Stimulated activated naive CD4-positive, alpha-beta T cell (primary cell): ENCODE results near the gene SSTR5.

ENCODE experiments used
- DNase-seq, 6 experiments: peaks; one replicate each; lab custom pipeline; 2025; lab: John Stamatoyannopoulos, UW

Gene SSTR5

DNA sequence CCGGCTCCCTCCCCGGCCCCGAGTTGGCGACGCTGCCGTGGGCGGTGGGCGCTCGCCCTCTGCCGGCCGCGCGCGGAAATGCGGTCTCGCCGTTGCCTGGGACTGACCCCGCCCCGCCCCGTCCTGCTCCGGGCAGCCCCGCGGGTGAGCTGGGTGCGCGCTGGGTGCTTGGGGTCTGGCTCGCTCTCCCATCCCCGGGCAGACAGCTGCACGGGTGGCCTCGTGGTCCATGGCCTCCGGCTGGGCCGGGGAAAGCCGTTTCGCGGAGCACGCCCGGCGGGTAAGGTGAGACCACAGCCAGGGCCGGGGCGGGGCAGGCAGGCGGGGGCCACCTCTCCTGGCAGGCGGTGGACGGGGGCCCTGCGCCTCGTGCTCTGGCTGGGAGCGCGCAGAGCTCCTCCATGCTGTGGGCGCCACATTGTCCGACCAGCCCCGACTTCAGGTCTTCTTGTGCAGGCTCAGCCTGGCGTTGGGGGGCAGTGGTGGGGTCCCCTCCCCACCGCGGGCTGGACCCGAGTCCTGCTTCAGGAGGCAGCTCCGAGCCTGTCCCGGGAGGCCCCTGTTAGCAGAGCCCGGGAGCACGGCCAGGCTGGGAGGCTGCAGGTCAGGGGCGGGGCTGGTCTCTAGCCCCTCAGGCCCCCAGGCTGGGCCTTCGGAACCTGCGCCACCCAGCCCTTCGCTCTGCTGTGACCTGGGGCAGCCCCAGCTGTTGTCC lies 30.5 kb downstream of the SSTR5 start:
- peak; percentile 8 to 75 (median 59) for DNase-seq

DNA sequence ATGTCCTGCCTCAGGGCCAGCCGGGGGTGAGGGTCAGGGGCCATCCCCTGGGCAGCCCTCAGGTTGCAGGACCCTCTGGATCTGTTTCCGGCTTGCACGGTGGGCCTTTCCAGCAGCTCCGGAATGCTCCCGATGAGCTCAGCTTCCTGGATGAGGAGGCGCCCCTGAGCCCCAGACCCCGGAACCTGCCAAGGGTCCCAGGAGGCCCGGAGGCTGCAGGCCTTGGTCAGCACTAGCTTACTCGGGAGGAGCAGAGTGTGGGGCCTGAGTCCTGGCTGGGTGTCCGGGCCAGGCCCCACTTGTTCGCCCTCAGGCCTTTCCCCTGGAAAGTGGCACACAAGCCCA lies 31.1 kb downstream of the SSTR5 start:
- DNase-seq: no peak

DNA sequence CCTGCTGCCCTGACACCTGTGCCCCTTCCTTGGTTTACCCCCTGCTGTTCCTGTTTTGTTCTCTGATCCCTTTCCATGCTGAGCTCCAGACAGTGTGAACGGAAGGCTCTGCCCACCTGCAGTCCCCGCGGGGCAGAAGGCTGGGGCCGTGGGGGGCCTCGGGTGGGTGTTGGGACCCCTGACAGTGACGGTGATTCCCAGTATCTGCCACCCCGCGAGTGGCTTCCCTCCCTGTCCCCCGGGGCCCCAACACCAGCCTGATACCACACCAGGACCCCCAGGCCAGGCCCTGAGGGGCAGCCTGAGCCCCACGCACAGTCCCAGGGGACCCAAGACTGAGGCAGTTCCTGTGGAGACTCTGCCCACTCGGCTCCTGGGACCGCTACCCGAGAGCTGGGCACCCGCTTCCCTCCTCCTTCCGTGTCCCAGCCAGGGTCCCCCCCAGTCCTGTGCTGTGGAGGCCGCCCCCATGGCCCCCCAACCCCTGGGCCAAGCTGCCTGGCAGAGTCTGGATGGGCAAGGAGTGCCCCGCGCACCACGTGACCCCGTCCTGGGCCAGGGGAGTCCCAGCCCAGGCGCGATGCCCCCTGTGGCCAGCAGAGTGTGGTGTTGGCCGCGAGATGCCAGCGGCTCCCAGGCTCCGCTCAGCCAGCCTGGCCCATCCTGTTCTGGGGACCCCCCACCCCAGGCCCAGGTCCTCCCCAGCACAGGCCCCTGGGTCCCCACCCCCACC lies 33.5 kb downstream of the SSTR5 start:
- DNase-seq: peak in 5 of 6 experiments; percentile 18 to 37 (median 37)

DNA sequence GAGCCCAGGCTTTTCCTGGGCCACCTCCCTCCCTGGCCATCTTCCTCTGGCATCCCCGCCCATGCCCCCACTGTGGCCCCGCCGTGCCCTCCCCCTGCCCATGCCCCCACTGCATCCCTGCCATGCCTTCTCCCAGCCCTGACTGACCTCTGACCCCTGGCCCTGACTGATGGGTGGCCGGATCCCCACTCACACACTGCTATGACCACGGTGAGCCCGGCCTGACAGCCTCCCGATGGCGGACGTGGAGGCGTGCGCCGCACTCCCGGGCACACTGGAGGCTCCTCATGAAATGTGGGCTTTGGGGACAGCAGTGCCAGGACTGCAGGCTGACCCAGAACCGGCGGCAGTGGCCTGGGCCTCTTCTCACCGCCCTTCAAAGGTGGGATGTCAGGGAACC lies 34.1 kb downstream of the SSTR5 start:
- no peak for DNase-seq

DNA sequence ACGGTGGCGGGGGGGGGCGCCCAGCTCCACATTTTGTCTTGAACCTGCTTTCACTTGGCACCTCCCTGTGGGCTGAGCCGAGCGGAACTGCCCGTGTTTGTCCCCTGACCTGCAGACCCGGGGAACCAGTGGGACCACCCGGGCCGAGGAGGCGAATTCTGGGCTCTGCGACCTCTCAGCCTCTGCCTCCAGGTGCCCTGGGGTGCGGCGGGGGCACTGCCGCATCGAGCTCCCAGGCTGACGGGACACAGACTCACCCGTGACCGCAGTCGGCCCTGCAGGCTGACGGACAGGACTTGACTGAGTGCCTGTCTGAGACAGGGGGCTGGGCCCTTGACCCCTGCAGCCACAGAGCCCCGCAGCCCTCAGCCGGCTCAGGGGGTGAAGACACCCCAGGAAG lies 34.6 kb downstream of the SSTR5 start:
- DNase-seq: no peak

DNA sequence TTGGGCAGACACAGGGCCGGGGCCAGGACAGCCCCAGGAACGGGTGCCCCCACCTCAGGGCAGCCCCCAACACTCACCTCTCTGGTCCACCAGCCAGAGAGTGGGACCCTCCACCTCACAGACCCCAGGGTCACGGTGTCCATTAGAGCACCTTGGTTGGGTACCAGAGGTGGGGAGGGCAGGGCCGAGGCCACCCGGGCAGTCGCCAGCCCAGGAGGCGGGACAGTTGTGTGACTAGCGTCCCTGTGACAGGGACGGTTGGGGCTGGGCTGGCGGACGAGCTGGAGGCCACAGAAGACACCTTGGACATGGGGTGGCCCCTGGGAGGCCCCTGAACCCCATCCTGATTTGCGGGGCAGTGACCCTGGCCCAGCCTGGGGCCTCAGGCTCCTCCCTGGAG lies 35.2 kb downstream of the SSTR5 start:
- no peak for DNase-seq

DNA sequence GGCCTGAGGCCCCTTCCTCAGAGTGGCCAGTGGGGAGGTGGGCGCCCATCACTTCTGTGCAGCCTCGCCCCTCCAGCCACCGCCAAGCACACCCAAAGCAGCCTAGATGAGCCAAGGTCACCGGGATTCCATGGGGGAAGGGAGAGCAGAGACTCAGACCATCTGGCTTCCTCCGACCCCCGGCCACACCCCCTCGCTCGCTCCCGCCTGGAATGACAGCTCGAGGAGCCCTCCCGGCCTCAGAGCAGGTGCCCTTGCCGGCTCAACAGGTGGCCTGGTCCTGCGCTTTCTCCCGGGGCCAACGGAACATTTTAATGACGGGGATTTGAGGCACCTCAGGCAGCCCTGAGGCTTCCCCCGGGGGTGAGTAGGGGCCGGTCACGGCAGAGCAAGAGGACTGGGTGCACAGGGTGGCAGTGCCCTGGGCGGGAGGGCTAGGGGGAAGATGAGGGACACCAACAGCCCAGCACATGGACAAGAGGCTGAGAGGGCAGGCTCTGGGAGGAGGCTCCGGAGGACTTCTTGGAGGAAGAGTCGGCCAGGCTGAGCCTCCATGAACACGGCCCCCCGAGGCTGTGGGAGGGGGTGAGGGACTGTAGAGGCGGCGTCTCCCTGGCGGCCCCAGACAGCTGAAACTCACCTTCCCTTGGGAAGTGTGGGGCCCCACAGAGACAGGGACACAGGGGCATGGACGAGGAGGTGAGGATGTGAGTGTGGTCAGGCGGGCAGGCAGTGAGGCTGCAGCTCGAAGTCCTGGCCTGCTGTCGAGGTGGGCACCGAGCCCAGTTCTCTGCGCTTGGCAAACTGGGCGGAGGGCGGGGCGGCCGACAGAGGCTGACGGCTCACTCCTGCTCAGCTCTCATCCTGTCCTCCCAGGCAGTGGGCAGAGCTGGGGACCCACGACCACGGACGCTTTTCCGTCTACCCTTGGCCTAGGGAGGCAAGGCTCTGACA lies 36.0 kb downstream of the SSTR5 start:
- no peak for DNase-seq

DNA sequence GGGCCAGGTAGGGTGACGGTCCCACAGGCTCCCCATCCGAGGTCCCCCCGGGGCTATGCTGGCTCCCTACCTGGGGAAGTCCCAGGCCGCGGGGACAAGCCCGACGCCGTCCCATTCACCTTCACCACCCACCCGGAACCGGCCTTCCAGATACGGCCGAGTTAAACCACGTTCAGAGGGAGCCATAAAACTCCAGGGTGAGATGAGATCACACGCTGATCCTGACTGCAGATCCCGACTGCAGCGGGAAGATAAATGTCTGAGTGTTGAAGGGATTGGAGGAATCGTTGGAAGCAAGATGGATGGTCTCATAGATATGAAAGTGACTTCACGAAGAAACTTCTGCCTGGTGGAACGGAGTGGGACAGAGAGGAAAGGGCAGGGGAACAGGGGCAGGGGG lies 37.1 kb downstream of the SSTR5 start:
- DNase-seq: no peak

DNA sequence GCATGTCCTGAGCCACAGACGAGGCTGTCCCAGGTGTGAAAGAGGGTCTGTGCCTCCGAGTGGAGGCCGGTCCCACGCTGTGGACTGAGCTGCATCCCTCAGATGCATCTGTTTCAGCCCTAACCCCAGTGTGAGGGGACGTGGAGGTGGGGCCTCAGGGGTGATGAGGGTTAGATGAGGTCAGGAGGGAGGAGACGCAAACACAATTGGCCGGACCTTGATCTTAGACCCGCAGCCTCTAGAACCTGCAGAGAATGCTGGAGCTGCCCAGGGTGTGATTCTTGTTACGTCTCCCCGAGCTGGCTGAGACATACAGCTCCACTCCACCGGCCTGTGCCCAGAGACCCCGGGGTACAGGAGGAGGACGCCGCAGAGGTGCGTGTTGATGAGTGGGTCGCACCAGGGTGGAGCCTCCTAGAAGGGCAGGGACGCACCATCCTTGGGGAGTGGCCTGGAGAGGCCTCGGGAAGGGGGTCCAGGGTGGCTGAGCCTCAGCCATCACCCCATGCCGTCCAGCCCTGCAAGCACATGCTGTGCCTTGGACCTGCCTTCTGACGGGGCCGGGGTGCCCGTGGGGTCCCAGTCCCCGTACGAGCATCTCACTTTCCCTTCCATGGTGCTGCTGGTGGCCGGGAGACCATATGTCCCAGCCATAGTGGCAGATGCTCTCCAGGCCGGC lies 40.1 kb downstream of the SSTR5 start:
- no peak for DNase-seq

DNA sequence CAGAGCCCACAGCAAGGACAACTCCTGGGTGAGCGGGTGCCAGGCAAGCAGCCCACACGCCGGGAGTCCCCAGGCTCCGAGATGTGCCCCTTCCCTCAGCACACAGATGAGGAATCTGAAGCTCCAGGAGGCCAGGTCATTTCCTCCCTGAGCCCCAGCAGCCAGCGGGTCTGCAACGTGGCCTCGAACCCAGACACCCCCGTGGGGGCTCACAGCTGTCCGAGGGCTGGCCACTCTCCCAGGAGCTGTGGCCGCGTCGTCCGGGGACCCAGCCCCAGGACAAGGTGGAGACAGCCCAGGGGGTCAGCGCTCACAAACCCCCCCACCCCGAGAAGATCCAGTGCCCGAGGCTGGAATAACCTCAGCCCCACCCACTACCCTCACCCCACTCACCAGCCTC lies 40.9 kb downstream of the SSTR5 start:
- no peak for DNase-seq

DNA sequence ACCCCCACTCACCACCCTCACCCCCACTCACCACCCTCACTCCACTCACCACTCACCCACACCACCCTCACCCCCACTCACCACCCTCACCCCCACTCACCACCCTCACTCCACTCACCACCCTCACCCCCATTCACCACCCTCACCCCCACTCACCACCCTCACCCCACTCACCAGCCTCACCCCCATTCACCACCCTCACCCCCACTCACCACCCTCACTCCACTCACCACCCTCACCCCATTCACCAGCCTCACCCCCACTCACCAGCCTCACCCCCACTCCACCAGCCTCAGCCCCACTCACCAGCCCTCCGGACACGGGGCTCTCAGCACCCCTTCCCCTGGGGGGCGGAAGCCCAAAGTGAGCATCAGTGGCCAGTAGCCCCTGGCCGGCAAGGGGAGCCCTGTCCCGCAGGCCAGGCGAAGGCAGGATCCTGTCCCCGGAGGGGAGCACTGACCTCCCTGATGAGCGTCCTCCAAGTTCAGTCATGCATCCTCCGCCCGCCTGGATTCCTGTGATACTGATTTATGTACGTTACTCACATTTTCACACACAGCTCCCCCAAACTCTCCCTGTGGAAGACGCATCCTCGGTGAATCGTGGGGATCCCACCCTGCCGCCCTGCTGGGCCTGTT lies 41.5 kb downstream of the SSTR5 start:
- DNase-seq: no peak

DNA sequence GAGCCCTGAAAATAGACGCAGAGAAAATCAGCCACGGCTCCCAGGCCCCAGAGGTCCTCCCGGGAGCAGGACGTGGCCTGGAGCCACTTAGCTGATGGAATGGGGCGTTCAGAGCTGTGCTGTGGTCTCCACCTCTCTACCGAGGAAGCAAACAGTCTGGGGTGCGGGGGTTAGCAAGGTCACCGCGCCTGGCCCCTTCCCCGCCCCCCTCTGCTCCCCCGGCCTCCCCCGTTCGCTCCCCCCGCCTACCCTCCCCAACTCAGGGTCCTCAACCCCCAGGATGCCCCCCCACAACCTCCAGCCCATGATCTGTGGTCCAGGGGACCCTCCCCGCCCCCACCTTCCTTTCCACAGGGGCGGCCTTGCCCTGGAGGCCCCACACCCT lies 44.1 kb downstream of the SSTR5 start:
- DNase-seq: no peak

DNA sequence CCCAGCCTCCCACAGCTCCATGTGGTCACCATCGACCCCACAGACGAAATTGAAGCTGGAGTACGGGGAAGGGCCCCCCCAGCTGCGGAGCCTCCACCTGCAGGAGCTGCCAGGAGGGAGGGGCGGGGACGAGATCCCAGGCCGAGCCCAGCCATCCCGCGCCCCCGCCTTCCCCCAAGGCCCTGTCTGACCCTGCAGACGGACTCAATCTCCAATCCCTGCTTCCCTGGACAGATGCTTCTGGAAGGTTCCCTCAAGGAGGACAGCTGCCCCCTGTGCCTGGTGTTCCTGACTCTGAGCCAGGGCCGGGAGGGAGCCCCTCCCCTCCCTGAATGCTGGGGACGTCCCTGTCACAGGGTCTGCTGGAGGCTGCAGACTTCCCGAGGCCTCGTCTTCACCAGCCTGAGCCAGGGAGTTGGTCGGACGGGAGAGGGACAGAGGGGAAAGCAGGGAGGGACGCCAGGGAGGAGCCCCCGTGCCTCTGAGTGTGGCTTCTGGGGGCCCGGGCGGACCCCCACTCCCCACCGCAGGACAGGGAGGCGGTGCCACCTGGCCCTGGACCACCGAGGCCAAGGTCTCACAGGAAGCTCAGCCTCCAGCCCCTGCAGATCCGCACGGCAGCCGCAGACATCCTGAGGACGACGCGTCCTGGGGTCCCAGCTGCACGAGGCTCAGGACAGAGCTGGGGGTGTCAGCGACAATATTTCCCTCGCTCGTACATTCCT lies 44.8 kb downstream of the SSTR5 start:
- DNase-seq: no peak

DNA sequence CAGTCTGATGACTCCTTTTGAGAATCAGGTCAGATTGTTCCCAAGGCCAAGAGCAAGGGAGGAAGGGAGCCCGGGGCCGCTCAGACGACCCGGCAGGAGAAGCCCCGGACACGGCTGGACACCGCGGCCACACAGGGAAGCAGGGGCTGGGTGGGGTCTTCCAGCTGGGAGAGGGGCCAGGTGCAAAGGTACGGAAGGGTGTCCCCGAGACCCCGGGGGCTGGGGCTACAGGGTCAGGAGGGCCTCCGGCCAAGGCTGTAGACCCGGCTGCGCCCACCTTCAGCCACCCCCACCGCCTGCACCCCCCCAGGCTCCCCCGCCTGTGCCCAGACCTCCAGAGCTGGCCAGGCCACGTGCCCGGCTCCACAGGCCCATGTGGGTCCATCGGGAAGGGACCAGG lies 45.4 kb downstream of the SSTR5 start:
- DNase-seq: no peak

DNA sequence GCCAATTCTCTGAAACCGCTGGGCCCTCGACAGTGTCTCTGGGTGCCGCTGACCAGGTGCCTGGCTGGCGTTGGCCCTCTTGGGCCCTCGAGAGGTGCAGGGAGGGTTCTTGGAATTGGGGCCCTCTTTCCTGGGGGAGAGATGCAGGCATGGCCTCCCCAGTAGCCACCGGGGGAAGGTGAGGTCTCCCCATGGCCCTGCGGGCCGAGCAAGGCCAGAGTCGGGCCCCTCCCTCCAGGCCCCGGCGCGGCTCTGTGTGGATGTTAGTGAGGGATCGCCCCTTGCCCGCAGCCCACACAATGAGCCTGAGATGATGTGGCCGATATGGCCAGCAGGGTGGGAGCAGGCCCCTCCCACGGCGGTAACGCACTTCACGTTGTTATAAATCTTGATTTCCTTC lies 46.6 kb downstream of the SSTR5 start:
- no peak for DNase-seq

DNA sequence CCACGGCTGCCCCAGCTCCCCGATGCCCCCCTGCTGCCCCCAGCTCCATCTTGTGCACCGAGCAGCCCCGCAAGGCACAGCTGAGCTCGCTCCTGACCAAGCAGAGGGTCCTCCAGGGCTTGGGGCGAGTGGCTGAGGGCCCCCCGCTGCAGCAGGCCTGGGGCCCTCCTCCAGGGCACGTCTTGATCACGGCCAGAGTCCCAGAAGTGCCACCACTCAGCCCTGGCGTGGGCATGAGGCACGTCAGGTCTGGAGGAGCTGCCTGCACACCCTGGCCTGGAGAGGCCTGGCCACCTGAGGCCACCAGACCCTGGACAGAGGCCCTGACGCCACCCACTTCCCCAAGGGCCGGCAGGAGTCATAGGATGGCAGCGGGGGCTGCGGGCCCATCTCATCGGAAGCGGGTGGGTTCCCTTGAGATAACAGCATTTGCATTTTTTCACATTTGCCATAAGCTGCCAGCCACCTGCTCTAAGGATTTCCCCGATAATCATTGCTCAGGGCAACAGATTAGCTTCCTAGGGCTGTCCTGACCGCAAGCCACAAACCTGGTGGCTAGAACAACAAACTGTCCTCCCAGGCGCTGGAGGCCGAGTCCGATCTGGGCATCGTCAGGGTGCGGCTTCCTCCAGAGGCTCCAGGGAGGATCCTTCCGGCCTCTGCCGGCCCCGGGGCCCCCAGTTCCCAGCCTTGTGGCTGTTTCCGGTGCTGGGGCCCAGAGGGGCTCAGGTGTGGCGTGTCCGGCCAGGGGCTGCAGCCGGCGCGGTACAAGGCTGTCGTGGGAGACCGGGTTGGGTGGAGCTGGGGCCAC lies 47.4 kb downstream of the SSTR5 start:
- no peak for DNase-seq

DNA sequence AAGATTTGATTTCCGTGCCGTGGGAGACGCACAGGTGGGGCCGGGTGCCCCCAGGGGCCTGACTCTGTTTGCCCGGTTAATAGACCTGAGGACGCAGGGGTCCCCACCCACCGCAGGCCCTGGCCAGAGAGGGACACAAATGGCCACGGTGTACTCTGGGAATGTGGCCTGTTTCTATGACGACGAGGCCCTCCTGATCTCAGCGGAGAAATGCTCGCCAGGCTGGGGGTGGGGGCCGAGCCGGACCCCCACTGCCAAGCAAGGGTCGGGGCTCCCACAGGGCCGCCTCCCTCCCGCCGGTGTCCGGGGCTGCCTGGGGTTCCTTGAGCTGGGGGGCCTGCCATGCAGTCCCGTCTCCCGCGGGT lies 48.0 kb downstream of the SSTR5 start:
- no peak for DNase-seq

DNA sequence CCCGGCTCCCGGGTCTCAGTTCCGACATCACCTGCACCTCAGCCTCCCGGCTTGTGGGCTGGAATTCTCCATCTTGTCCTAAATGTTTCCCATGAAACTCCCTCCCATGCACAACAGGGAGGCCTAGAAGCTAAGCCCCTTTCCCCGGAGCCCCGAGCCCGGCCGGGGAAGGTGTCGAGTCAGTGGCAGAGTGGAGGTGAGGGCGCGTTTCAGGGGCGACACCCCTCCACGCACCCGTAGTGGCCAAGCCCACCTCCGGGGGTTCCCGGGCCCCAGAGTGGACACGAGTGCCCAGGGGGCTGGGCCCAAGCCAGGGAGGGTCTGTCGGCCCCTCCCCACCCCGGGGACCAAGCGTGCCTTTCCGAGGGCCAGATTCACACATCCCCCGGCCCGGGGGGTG lies 48.5 kb downstream of the SSTR5 start:
- no peak for DNase-seq

DNA sequence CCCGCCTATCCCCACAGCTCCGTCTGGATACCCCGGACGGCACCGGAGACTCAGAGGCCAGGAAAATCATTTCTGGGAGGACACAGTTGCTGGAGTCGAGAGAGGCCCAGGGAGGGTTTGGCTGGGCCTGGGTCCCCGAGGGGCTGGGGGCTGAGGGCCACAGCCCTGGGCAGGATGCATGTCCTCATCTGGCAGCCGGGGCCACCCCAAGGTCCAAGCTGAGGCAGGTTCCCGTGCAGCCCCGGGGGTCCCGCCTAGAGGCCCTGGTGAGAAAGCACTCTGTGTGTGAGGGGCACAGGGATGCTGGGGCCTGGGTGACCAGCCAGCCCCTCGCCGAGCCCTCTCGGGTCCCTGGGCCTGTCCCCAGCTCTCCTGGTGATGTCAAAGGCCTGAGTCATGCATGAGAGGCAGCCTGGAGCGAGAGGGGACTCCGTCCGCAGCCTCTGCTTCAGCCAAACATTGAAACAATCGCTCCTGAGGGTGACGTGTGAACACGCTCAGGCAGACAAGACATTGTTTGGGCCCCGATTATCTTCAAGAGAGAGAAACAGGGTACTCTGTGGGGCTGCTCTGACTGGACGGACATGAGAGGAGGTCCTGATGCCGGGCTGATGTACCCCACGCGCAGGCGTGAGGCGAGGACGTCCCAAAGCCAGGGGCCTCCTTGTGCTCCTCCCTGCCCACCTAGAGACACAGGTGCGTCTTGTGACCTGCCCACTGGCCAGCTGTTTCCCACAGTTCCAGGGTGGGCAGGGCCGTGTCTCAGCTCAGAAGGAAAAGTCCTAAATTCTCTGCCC lies 49.3 kb downstream of the SSTR5 start:
- DNase-seq: no peak

DNA sequence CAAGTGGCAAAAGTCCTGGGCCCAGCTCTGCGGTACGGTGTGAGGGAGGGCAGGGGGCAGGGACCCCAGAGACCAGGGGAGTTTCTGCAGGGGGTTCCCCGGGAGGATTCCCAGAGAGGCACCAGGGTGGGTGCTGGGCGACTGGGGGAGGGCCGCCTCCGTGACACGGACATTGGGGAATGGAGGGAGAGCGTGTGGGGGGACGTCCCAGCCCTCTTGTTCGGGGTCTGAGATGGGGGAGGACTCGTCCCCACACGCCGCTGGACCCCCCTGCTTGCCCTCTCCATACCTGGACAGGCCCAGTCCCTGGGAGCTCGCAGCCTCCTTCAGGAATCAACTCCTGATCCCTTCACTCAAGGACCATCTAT lies 49.8 kb downstream of the SSTR5 start:
- DNase-seq: no peak
